HG03025 (cell line): ENCODE measurements around the gene OR14A2.
"Not testable (repeated sequence)": the region's sequence is repeated elsewhere in the genome, so short reads cannot be mapped to it uniquely, and the experiment has no call there.

Source experiments
- ATAC-seq: cut with Tn5 transposase; IDR thresholded peaks from one replicate; pipeline ENCODE4 v1.9.1; 2021; ENCODE audit warnings: mild to moderate bottlenecking, moderate library complexity; ENCODE audit not compliant: unreplicated experiment, low FRiP score

Gene OR14A2

DNA sequence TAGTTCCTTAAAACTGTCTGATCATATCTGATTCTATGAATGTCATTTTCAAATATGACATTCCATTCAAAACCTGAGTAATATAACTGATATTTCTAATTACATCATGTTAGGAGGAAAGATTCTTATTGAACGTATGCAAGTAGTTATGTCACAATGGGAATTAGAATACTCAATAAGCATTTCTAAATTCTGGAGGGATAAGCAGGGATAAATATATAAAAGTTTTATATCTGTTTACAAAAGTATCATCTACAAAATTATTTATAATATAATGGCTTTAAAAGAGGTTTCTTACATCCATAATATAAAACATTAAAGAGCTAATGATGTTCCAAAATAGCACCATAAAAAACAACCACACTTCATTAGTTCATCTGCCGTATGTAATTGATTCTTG is at the start of gene OR14A2:
TSS of gene OR14A2 (minus strand) at position 101 of the 400 bp plus-strand sequence.
- no peak for ATAC-seq

DNA sequence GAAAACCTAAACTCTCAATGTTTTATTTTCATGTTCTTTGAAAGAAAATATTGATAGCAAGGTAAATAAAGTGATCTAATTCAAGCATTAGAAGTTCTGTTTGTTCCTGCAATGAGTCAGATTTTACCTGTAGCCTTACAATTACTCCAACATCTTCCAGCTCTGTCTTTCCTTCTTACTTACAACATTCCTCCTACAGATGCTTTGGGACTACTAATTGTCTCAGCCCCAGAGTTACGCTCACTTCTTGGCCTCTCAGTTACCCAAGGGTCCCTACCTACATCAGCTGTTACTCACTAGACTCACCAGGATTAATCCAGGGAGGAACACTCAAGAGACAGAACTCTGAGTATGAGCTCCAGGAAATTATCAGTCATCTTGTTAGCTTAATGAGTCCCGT is 49.6 kb upstream of the OR14A2 start:
- ATAC-seq, result no peak

DNA sequence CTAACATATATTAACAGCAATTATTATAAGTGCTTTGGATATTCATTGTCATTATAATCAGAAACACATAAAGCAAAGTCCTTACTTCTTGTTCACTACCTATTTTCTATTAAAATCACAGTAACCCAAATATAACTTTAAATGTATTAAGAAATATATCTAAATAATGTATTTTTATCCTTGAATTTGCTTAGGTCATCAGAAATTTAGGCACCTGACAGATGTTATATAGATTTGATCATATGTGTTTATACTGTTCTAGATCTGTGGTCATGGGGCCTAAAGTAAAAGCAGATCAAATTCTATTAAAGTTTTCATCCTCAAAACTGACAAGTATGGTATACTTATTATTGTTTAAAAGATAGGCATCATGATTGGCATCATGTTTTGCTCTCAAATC is 21.7 kb upstream of the OR14A2 start:
- ATAC-seq, result no peak

DNA sequence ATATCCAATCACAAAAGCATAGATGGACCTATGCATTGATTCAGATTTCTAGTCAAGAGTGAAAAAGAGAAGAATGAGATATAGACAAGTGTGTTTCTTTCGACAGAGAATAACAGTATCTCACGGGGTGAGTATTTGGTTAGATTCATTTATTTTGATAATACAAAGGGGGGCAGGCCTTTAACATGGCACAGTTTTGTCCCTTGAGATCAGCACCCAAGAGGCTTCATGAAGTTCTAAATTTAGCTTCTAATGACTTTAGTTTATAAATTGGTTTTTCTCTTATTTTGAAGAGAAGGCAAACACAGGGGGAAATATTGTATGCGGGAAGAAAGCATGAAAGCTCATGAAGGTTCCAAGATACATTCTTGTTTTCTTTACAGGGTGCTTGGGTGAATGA is 12.5 kb upstream of the OR14A2 start, which contains the start of gene OR1C1:
TSS of gene OR1C1 (minus strand) at position 101 of the 400 bp plus-strand sequence. CDS start 2,150 bp downstream, outside the sequence.
- no peak for ATAC-seq

DNA sequence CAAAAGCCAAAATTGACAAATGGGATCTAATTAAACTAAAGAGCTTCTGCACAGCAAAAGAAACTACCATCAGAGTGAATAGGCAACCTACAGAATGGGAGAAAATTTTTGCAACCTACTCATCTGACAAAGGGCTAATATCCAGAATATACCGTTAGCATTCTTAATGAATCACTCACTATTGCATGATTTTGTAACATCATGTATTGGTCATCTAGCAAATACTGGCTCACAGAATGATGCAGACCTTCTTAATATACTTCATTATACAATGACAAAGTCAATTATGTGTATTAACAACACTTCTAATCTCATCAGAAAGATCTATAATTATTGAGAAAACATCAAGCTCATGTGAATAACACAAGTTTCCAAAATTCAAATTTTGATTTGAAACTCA is 6.4 kb upstream of the OR14A2 start:
- ATAC-seq, result not testable (repeated sequence)

DNA sequence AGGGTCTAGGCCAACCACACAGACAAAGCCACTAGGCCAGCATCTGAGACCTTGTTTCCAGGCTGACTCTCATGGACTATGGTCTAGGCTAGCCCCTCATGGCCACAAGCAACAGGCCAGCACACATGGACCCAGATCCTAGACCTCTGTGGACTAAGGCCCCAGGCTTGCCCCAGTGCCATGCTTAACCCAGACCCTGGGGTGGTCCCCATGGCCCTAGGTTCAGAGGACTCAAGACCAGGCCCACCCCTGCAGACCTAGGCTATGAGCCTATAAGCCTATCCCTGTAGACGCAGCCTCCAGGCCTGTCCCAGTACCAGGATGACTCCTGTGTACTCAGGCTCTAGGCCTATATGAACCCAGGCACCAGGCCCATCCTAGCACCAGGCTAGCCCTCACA is 1.9 kb upstream of the OR14A2 start:
- ATAC-seq, result no peak

DNA sequence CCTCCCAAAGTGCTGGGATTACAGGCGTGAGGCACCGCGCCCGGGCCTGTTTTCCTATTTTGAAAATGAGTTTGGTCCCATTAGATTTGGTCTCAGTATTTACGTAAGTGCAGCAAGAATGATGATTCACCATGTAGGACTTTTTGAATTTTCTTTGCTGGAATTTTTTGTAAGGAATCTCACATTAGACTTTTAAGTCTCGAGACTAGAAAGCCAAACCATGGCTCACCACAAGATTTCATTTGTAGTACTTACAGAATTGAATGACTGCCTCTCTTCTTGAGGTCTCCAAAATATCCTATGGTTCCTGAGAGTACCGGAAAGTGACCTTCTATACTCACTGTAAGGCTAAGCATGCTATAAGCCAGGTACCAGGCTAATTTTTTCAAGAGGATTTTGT is 325 bp downstream of the OR14A2 start:
- no peak for ATAC-seq

DNA sequence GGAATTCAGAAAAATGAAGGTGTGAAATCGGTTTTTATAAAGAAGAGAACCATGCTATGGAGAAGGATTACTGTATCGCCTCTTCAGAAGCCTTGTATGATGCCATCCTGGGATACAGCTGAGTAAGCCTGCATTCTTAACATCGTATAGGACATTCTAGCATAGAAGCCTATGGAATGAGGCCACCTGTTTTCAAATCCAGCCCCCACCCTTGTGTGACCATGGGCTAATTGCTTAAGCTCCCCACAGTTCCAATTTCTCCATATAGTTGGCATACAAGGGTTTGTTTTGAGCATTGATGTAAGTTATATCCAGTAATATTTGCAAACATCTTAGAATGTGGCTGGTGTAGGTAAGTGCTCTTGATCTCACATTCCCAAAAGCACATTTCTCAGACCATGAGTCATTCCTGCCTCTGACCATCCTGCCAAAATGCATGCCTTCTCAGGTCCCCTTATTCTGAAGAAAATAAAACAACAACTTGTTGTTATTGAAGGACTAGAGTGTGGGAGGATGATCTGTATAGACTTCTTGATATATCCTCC is 1.5 kb downstream of the OR14A2 start:
- no peak for ATAC-seq

DNA sequence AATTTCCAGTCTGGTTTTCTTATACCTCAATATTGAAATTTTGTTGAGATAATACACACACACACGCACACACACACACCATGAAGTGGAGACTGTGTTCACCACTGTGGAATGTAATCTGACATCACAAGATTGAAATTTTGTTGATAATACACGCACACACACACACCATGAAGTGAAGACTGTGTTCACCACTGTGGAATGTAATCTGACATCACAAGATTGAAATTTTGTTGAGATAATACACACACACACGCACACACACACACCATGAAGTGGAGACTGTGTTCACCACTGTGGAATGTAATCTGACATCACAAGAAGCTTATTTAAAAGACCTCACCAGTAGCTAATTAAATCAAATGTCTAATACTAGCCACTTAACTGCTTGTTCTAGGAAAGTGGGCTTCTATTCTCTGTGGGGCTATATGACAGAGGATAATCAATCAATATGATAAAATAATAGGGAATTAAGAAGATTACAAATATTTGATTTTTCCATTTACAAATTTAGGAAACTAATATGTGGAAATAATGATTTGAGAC is 5.7 kb downstream of the OR14A2 start:
- ATAC-seq, result not testable (repeated sequence)

DNA sequence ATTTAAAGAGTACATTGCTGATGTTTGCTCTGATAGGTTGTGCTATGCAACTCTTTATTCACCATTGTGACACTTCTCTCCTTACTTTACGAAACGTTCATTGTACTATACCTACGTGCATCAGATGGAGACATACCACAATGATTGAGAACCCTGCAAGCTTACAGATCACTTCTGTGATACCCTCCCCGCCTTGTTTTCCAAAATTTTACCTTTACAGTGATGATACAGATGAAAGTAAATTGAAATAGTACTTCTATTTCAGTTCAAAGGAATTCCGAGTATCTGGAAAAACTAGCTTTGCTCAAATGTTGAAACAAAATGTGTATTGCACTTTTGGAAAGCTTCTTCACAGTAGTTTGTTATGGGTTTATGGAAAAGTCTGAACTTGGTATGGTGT is 6.2 kb downstream of the OR14A2 start:
- no peak for ATAC-seq

DNA sequence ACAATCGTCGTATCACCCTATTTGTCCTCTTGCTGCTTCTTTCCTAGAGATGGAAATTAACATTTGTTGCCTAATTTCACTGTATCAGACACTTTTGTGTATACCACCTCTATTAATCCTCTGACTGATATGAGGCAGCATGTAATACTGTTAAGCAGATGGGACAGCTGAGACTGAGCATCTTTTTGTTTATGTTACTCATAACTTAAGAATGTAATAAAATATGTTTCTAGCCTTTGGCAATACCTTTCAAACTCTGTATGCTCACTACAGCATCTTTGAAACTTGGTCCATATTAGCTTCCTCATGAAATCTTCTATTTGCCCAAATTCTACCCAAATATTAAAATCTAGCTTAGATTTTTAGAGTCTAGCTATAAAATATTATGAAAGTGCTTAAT is 7.2 kb downstream of the OR14A2 start:
- no peak for ATAC-seq

DNA sequence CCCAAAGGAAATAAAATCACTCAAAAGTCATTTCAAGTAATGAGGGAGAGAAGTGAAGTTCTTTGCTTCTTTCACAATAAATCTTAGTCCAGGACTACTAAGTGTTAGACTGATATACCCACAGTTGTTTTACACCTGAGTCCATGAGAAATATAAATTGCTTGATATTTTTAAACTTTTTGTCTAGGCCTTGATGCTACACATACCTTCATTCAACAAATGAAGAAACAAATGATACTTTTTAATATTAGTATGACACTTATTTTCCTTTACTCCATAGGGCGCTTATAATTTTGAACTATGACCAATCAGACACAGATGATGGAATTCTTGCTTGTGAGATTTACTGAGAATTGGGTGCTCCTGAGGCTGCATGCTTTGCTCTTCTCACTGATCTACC is 9.6 kb downstream of the OR14A2 start, which contains the start of gene OR14K1:
TSS of gene OR14K1 (plus strand) at position 301 of the 400 bp plus-strand sequence. CDS start at position 301, 0 bp downstream.
- ATAC-seq, result no peak

DNA sequence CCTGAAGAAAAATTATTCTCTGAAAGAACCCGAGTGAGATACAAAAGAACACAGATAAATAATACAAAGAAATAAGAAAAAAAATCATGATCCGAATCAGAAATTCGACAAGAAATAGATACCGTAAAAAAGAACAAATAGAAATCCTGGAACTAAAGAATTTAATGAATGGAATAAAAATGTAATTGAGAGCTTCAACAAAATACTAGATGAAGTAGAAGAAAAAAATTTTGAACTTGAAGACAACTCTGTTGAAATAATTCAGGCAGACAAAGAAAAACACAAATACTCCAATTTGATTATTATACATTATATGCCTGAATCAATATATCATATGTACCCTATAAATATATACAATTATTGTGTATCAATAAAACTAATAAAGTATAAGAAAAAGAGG is 26.7 kb downstream of the OR14A2 start:
- no peak for ATAC-seq

DNA sequence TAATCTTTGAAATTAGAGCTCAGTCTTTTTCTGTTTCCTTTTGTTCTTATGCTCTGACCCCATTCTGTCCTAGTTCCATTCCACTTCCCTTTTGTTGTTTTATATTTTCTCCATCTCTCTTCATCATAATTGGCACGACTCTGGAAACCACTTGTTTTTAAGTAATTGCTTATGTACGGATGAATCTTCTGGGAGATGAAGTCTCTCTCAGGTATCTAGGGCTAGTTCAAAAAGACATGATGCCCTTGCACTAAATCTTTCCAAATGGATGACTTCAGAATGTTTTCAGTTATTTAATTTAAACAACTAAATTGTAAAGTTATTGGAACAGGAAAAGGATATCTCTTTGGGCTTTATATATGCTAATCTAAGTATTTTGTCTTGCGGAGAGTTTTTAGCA is 31.4 kb downstream of the OR14A2 start, which contains the start of gene OR6F1:
TSS of gene OR6F1 (minus strand) at position 101 of the 400 bp plus-strand sequence. CDS start 3,891 bp downstream, outside the sequence.
- no peak for ATAC-seq

DNA sequence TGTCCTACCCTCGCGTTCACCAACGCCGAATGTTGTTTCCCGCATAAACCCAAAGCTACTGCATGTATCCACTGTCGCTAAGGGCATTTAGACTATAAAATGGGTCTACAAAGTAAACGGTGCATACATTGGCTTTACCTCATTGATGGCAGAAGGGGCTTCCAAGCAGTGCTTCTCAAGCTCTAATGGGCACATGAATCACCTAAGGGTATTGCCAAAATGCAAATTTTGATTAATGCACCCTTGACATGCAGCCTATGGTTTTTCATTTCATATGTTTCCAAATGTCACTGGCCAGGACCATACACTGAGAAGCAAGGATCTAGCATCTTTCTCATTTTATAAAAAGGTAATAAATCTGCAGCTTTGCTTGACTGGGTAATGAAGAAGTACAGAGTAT is 34.2 kb downstream of the OR14A2 start:
- no peak for ATAC-seq

DNA sequence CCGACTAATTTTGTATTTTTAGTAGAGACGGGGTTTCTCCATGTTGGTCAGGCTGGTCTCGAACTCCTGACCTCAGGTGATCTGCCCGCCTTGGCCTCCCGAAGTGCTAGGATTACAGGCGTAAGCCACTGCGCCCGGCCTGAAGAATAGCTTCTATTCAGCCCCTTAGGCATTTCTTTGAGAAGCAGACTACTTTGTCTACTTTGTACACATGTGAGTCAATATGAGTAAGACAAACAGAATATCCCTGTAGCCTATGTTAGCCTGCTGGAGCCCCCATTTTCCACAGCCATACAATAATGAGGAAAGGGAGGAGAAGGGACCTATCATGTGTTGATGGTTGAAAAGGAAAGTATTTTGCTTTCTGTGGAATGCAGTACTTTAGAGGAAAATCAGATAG is 37.3 kb downstream of the OR14A2 start:
- ATAC-seq, result not testable (repeated sequence)

DNA sequence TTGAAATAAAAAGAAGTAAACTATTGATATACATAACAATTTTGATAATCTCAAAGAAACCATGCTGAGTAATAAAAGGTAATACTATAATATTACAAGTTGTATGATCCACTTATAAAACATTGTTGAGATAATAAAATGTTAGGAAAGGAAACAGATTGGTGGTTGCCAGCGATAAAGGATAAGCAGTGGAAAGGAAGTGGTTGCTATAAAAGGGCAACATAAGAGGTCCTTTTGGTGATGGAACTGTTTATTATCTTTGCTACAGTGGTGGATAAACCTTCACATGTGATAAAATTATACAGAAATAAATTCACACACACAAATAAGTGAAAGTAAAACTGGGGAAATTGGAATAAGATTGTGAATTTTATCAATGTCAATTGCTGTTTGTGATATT is 46.6 kb downstream of the OR14A2 start:
- no peak for ATAC-seq

DNA sequence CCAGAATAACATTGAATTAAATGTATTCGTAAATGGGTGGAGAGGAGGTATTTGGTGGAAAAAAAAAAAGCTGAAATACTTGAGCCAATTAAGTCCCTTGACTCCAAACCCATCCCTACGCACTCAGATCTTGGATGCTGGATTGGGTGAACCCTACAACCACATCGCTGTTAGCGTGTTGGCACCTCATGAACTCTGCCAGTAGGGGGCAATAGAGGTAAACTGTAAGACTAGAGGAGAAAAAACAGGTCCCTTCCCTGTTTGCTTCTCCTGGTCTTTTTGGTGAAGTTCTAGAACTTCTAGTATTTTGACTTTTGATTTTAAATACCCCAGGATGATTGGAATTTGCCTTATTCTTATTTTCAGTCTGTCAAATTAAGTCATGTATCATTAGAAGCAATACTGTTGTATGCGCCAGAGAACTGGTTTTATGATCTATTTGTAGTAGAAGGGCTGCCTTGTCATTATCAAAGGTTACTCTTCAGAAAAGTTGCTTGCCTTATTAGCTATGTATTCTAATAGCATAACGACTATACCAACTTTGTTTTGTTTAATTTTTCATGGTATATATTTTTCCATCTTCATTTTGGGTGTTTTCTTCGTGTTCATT is 66.5 kb downstream of the OR14A2 start:
- peak; percentile 87 for ATAC-seq

DNA sequence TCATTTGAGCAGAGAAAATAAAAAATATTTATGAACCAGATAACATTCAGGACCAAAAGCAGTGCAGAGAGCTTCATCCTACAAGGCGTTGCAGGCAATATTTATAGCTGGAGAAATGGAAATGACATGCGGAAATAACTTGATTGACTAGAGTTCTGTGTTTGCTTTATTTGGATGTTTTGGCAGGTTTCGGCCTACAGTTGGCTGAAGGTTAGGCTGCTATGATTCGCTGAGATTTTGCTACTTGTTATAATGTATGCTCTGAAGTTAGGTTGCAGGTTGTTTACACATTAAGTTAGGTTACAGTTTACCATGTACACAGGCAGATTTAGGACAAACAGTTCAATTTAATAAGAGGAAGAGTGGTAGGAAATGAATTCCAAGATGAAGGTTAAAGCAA is 67.8 kb downstream of the OR14A2 start:
- no peak for ATAC-seq

DNA sequence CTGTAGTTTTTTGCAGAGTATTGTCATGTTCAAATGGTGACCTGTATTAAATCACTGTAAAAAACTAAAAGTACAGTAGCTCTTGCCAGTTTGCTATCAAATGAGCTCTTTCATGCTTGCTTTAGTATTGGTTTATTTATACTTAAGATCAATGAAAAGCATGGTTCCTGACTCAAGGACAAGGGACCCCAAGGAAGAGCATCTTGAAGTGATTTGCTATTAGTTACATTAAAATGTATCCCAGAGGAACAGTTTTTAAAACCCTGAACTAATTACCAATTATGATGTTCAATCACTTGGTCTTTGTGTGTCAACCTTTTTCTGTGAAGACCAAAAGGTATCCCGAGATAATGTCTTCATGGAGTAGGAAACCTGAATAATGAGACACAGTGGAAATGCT is 68.3 kb downstream of the OR14A2 start, which contains the start of gene OR13G1:
TSS of gene OR13G1 (minus strand) at position 101 of the 400 bp plus-strand sequence. CDS start 6,698 bp downstream, outside the sequence.
- no peak for ATAC-seq
